Heart left ventricle (tissue), 16 donors: Measurements from ENCODE around the gene MYL3. TPM values are rescaled to one million over a fixed set of nuclear protein-coding genes. Genes with fewer than 3 reads are reported as not detected.

Experiments used
- ATAC-seq, 4 donors: fragments of 200-7000 bp; cut with Tn5 transposase; one replicate each; pipeline ENCODE4 v1.9.1; 2020 to 2022; ENCODE audit warnings: moderate library complexity in 4 of 4, mild to moderate bottlenecking in 3 of 4, moderate number of reproducible peaks in 1 of 4
- DNase-seq, 5 donors: peaks; one replicate each; pipeline ENCODE4 v3.0.0-alpha.2; 2020
- H3K27ac ChIP-seq, 12 donors: fragments of 200-600 bp; sonication (generic) in 4 of 12; one replicate each; pipeline versions ENCODE4 v1.5.0 to v1.8.0; 2016 to 2022; ENCODE audit warnings: mild to moderate bottlenecking in 2 of 12
- H3K27me3 ChIP-seq, 9 donors: fragments of 200-600 bp; sonication (generic) in 2 of 9; one replicate each; pipeline versions ENCODE4 v1.5.1 to v1.8.0; 2016 to 2022; ENCODE audit warnings: mild to moderate bottlenecking in 3 of 9
- H3K36me3 ChIP-seq, 9 donors: fragments of 200-600 bp; sonication (generic) in 2 of 9; one replicate each; pipeline versions ENCODE4 v1.5.0 to v1.8.0; 2018 to 2022; ENCODE audit warnings: mild to moderate bottlenecking in 2 of 9
- H3K4me1 ChIP-seq, 12 donors: fragments of 200-600 bp; sonication (generic) in 4 of 12; one replicate each; pipeline versions ENCODE4 v1.5.0 to v1.8.0; 2016 to 2022; ENCODE audit warnings: mild to moderate bottlenecking in 3 of 12
- H3K4me3 ChIP-seq, 12 donors: fragments of 200-600 bp; sonication (generic) in 4 of 12; one replicate each; pipeline versions ENCODE4 v1.5.0 to v1.8.0; 2017 to 2022; ENCODE audit warnings: mild to moderate bottlenecking in 9 of 12, moderate library complexity in 4 of 12
- H3K9me3 ChIP-seq, 12 donors: fragments of 200-600 bp; sonication (generic) in 4 of 12; one replicate each; pipeline versions ENCODE4 v1.5.0 to v1.8.0; 2016 to 2022; ENCODE audit warnings: mild to moderate bottlenecking in 1 of 12
- CTCF ChIP-seq, 12 donors: fragments of 200-600 bp; sonication (generic) in 4 of 12; IDR thresholded peaks; one replicate each; pipeline versions ENCODE4 v1.5.0 to v1.8.0; 2018 to 2022; ENCODE audit warnings: antibody characterized with exemption in 12 of 12, mild to moderate bottlenecking in 5 of 12
- POLR2A ChIP-seq, 2 donors: fragments of 450-650 bp; IDR thresholded peaks; one replicate each; pipeline ENCODE4 v1.6.1; 2017; ENCODE audit warnings: antibody characterized with exemption in 2 of 2, mild to moderate bottlenecking in 2 of 2, moderate library complexity in 2 of 2
- WGBS, 4 donors: extraction: QIAGEN DNeasy Blood & Tissue Kit in 2 of 4; methylation state at CpG; one replicate each; pipeline versions ENCODE4 v1.1.5 to v1.1.7; 2013 to 2018; 5-methylcytosine and 5-hydroxymethylcytosine counted together
- intact Hi-C, 10 donors: fragments of 100-400 bp; cut with DNase I; formaldehyde crosslinking; loops; one replicate each; pipeline versions ENCODE4 v1.11.1 to v1.14.2; 2022
- polyA plus RNA-seq, 2 donors: library from polyadenylated mRNA; stranded (reverse); fragments of 200-250 nt; gene quantifications; one replicate each; pipeline ENCODE4 v1.2.3, GENCODE V29; 2013
- total RNA-seq, 9 donors: library from RNA; depleted of rRNA in 2 of 9; stranded (reverse); fragments of >200 nt in 2 of 9; fragmentation: NEBNext Ultra II Directional in 3 of 9; extraction: Animal tissue kit (Norgen Biotek cat#: 25700) in 3 of 9; gene quantifications; one replicate each; pipeline versions ENCODE4 v1.1.0 to v1.2.4, GENCODE V29; 2016 to 2023
- donor health status: ischemic (EF 13 %, LVEDD 7.1; RV severe dilation, severe dysfunction).
- donor health status: healthy with polysubstance abuse.
- donor health status: DM: no; HTN: yes; CAD: no.
- donor health status: DM: no; HTN: no; CAD: no.
- donor health status: ischemic (EF 25% LVEDD 6.9; RV normal size, moderate dysfunction).
- donor health status: ischemic (EF 25% LVEDD 5.7; RV mildly dilated, moderate dysfunction).
- donor health status: healthy.
- donor health status: DM: yes; HTN: yes; CAD: no.
- donor health status: ischemic (EF 35%, LVEDD 5.7; RV mildly dilated, moderate dysfunction).
- donor health status: nonischemic (EF 11% LVEDD 7.7; RV severe dilation, severe dysfunction).
- donor health status: DM: yes; HTN: yes; CAD: no.
- donor health status: PGD.
- donor health status: ischemic (EF 29% LVEDD 5.4; RV normal size, mild dysfunction).
- donor health status: nonischemic (EF 23%, LVEDD 6.1; RV moderate dilation, normal function).

Gene MYL3
- total and polyA plus RNA-seq, 11 donors, result 4,961 to 12,544 (median 6,839) TPM

DNA sequence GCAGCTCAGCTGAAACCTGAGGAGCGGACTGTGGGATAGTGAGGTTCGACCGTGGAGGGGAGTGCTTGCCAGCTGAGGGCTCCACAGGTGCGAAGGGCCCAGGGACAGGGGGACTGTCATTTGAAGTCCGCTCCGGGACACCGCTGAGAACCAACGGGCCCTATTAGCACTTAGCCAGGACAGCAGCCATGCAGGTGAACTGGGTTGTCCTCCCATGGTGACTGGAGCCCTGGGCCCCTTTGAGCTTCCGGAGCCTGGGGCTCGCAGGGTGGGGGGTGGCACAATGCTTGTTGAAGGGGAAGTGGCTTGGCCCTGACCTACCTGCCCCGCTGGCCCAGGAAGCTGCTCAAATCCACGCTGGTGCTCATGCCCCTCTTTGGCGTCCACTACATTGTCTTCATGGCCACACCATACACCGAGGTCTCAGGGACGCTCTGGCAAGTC is 39.0 kb upstream of the MYL3 start:
- no peak overlapping the region for H3K27ac ChIP-seq
- TF ChIP-seq POLR2A (IDR thresholded peaks at IDR 0.05) (no peak), CTCF (IDR thresholded peaks at IDR 0.05) (no peak)
- no peaks in the 10 kb centered on the region for H3K36me3 ChIP-seq
- H3K9me3 ChIP-seq, result no peaks in the 10 kb centered on the region
- intact Hi-C loops, result no loop called here
- no peak overlapping the region for H3K4me3 ChIP-seq
- no peak for ATAC-seq
- H3K27me3 ChIP-seq, result peaks cover 0 to 17% (median 0%) of the 10 kb centered on the region in 9 donors
- H3K4me1 ChIP-seq, result peaks cover 0 to 23% (median 7%) of the 10 kb centered on the region in 12 donors
- 94 to 97% (median 96%) methylated on average over 13 to 15 of the region's 15 CpGs for WGBS, 4 donors
- DNase-seq, result peak in 2 of 5 donors; percentile 22 to 23

- H3K4me1 ChIP-seq, result peaks cover 0 to 23% (median 7%) of the 10 kb centered on the region in 12 donors
- H3K27ac ChIP-seq, result no peak overlapping the region
- H3K9me3 ChIP-seq, result no peaks in the 10 kb centered on the region
- ATAC-seq, result no peak
- intact Hi-C loops, result no loop called here
- H3K4me3 ChIP-seq, result no peak overlapping the region
- 92 to 98% (median 95%) methylated on average over 4 to 17 of the region's 17 CpGs for WGBS, 4 donors
- peaks cover 0 to 17% (median 0%) of the 10 kb centered on the region in 9 donors for H3K27me3 ChIP-seq
- no peaks in the 10 kb centered on the region for H3K36me3 ChIP-seq
- no peak for TF ChIP-seq POLR2A (IDR thresholded peaks at IDR 0.05)
- TF ChIP-seq CTCF (IDR thresholded peaks at IDR 0.05), result no peak
- peak in 2 of 5 donors; percentile 19 to 20 for DNase-seq
Measured at GRCh38 chr3:46901591-46902187, 38.4 kb upstream of the MYL3 start.

GRCh38 chr3:46901061-46901460 is 37.8 kb upstream of the MYL3 start:
- H3K36me3 ChIP-seq, result no peaks in the 10 kb centered on the region
- peaks cover 0 to 24% (median 7%) of the 10 kb centered on the region in 12 donors for H3K4me1 ChIP-seq
- WGBS, 4 donors, result 78 to 85% (median 82%) methylated on average over 2 to 3 of the region's 3 CpGs
- intact Hi-C loops, result no loop called here
- no peak overlapping the region for H3K4me3 ChIP-seq
- peaks cover 0 to 17% (median 0%) of the 10 kb centered on the region in 9 donors for H3K27me3 ChIP-seq
- no peak for TF ChIP-seq CTCF (IDR thresholded peaks at IDR 0.05)
- H3K27ac ChIP-seq, result no peak overlapping the region
- no peaks in the 10 kb centered on the region for H3K9me3 ChIP-seq
- ATAC-seq (no peak), DNase-seq (peak in 2 of 5 donors; percentile 11 to 15)

DNA sequence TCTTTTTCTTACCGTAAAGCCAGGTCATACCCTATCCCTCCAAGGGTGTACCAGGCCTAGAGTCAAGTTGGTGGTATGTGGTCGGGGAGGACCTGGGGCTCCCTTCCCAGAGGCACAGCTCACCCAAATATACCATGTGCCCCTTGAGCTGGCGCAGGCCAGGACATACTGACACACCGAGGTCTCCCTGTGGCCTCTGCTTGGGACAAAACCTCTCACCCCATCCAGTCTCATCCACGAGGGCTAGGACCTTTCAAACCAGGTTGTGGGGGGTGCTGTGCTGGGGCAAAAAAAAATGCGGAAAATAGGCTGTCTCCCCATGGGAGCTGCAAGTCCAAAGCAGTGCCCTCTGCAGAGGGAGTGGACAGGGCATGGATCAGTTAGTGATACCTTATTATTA is 37.1 kb upstream of the MYL3 start:
- Histone ChIP-seq H3K27me3 (peaks cover 0 to 17% (median 0%) of the 10 kb centered on the region in 9 donors), H3K36me3 (no peaks in the 10 kb centered on the region), H3K27ac (no peak overlapping the region), H3K9me3 (no peaks in the 10 kb centered on the region), H3K4me1 (peaks cover 0 to 28% (median 7%) of the 10 kb centered on the region in 12 donors), H3K4me3 (no peak overlapping the region)
- peak in 2 of 5 donors; percentile 13 to 18 for DNase-seq
- intact Hi-C loops, result no loop called here
- TF ChIP-seq POLR2A (IDR thresholded peaks at IDR 0.05) (no peak), CTCF (IDR thresholded peaks at IDR 0.05) (no peak)
- no peak for ATAC-seq
- 91 to 95% (median 93%) methylated on average over 6 of the region's 6 CpGs for WGBS, 4 donors
